ENCODE results near the gene CD27.

GRCh38 chr12:6450091-6450868 is 5.5 kb downstream of the CD27 start:
- no peak for TF ChIP-seq ZBTB21 (tag by site-specific recombination; IDR thresholded peaks at IDR 0.05)
- no peak for TF ChIP-seq CTCF (tag by site-specific recombination; IDR thresholded peaks at IDR 0.05)
- TF ChIP-seq ZNF629 (tag by site-specific recombination; IDR thresholded peaks at IDR 0.05): no peak
- no peak for TF ChIP-seq ZNF10 (tag by site-specific recombination; IDR thresholded peaks at IDR 0.05)
- TF ChIP-seq ZBTB7A (tag by site-specific recombination; IDR thresholded peaks at IDR 0.05; ENCODE audit: low read depth): no peak
- TF ChIP-seq ZNF701 (tag by site-specific recombination; IDR thresholded peaks at IDR 0.05): no peak
- TF ChIP-seq REST (tag by site-specific recombination; IDR thresholded peaks at IDR 0.05): no peak
- TF ChIP-seq GLI4 (tag by site-specific recombination; IDR thresholded peaks at IDR 0.05): no peak
- no peak for TF ChIP-seq ZNF76 (tag by site-specific recombination; IDR thresholded peaks at IDR 0.05; ENCODE audit: borderline replicate concordance, low read depth)
